Neutrophil (primary cell): ENCODE measurements around the gene AMD1.

Source experiments
- H3K27ac ChIP-seq: fragments of 200-600 bp; sonication (generic); 2 replicates; pipeline ENCODE4 v1.5.1; 2016; ENCODE audit warnings: mild to moderate bottlenecking, moderate library complexity
- H3K27me3 ChIP-seq: fragments of 200-600 bp; sonication (generic); 2 replicates; pipeline ENCODE4 v1.6.0; 2016; ENCODE audit warnings: mild to moderate bottlenecking
- H3K36me3 ChIP-seq: fragments of 200-600 bp; sonication (generic); 2 replicates; pipeline ENCODE4 v1.5.1; 2017
- H3K4me1 ChIP-seq, 2 experiments: fragments of 200-600 bp in 1 of 2; sonication (generic) in 1 of 2; 1 replicate in 1 of 2; 2 replicates in 1 of 2; pipeline versions ENCODE4 v1.5.1 to v1.6.1; 2013 to 2016; ENCODE audit warnings: low read depth in 1 of 2, low read length in 1 of 2, mild to moderate bottlenecking in 1 of 2, moderate library complexity in 1 of 2; ENCODE audit not compliant: control insufficient read depth in 1 of 2, insufficient read depth in 1 of 2
- H3K4me3 ChIP-seq, 2 experiments: fragments of 200-600 bp in 1 of 2; sonication (generic) in 1 of 2; 1 replicate in 1 of 2; 2 replicates in 1 of 2; pipeline ENCODE4 v1.5.1; 2013 to 2016; ENCODE audit warnings: low read depth in 1 of 2, low read length in 1 of 2, mild to moderate bottlenecking in 1 of 2, moderate library complexity in 1 of 2
- H3K9me3 ChIP-seq: fragments of 200-600 bp; sonication (generic); 2 replicates; pipeline ENCODE4 v1.5.1; 2016
- TF ChIP-seq, protein P1 (sequence below): fragments of 200-600 bp; sonication (generic); IDR thresholded peaks from 2 replicates; pipeline ENCODE4 v1.5.1; 2016; ENCODE audit warnings: antibody characterized with exemption

AMD1 gene

DNA sequence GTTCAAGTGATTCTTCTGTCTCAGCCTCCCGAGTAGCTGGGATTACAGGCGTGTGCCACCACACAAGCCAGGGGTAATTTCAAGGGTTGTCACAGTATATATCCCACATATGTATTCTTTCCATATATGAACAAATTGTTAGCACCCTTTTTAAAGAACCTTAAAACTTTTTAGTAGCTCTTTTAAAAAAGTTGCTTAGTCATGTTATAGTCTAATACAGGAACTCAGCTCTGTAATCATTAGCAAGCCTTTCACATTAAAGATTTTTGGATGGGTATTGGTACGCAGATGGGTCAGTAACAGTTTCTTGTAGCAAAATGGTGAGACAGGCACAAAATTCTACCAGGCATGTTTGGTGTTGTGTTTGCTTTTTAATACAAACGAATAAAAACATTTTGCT, 10.9 kb downstream of the AMD1 start:
- Histone ChIP-seq H3K4me3 (no peak overlapping the region), H3K36me3 (peaks cover 13% of the 10 kb centered on the region), H3K27ac (peak overlapping the region; percentile 58), H3K4me1 (peaks cover 40 to 67% of the 10 kb centered on the region in 2 experiments), H3K9me3 (no peaks in the 10 kb centered on the region), H3K27me3 (no peaks in the 10 kb centered on the region)
- TF ChIP-seq, protein P1, sequence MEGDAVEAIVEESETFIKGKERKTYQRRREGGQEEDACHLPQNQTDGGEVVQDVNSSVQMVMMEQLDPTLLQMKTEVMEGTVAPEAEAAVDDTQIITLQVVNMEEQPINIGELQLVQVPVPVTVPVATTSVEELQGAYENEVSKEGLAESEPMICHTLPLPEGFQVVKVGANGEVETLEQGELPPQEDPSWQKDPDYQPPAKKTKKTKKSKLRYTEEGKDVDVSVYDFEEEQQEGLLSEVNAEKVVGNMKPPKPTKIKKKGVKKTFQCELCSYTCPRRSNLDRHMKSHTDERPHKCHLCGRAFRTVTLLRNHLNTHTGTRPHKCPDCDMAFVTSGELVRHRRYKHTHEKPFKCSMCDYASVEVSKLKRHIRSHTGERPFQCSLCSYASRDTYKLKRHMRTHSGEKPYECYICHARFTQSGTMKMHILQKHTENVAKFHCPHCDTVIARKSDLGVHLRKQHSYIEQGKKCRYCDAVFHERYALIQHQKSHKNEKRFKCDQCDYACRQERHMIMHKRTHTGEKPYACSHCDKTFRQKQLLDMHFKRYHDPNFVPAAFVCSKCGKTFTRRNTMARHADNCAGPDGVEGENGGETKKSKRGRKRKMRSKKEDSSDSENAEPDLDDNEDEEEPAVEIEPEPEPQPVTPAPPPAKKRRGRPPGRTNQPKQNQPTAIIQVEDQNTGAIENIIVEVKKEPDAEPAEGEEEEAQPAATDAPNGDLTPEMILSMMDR: no peak

DNA sequence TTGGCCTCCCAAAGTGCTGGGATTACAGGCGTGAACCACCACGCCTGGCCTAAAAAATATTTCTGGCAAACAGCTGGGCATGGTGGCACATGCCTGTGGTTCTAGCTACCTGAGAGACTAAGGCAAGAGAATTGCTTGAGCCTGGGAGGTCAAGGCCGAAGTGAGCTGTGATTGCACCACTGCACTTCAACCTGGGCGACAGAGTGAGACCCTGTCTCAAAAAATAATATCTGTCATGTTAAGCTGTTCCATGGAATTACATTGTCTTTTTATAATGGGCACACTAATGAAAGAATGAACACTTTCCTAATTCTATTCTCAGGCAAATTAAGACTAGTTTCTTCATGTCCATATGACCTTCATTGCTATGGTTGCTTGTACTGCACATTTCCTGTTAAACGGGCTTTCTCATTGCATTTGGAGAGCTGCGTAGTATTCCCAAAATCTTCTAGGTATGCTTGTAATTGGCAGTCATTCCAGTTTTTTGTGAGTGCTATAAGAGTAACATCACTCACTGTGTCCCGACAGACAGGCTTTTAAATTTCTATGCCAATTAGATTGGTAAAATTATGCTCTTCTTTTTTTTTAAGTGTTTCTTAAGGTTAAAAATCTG, 12.1 kb downstream of the AMD1 start:
- H3K27me3 ChIP-seq: no peaks in the 10 kb centered on the region
- H3K36me3 ChIP-seq: peaks cover 25% of the 10 kb centered on the region
- H3K9me3 ChIP-seq: no peaks in the 10 kb centered on the region
- peaks cover 30 to 55% of the 10 kb centered on the region in 2 experiments for H3K4me1 ChIP-seq
- H3K4me3 ChIP-seq: no peak overlapping the region
- TF ChIP-seq, protein P1: no peak
- peak overlapping the region; percentile 58 for H3K27ac ChIP-seq

DNA sequence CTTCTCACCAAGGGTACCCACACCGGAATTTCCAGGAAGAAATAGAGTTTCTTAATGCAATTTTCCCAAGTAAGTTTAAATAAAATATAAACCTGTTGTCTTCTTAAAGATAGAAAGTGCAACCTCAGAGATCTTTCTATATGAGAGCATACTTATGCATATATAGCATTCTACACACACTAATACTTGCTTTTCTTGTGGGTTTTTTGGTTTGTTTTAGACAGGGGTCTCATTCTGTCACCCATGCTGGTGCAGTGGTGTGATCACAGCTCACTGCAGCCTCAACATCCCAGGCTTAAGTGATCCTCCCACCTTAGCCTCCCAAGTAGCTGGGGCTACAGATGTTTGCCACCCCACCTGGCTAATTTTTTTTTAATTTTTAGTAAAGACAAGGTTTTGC, 15.7 kb downstream of the AMD1 start:
- peaks cover 7 to 22% of the 10 kb centered on the region in 2 experiments for H3K4me1 ChIP-seq
- H3K36me3 ChIP-seq: peaks cover 61% of the 10 kb centered on the region
- no peaks in the 10 kb centered on the region for H3K9me3 ChIP-seq
- TF ChIP-seq, protein P1: no peak
- H3K4me3 ChIP-seq: no peak overlapping the region
- H3K27me3 ChIP-seq: no peaks in the 10 kb centered on the region
- H3K27ac ChIP-seq: peak overlapping the region; percentile 0

DNA sequence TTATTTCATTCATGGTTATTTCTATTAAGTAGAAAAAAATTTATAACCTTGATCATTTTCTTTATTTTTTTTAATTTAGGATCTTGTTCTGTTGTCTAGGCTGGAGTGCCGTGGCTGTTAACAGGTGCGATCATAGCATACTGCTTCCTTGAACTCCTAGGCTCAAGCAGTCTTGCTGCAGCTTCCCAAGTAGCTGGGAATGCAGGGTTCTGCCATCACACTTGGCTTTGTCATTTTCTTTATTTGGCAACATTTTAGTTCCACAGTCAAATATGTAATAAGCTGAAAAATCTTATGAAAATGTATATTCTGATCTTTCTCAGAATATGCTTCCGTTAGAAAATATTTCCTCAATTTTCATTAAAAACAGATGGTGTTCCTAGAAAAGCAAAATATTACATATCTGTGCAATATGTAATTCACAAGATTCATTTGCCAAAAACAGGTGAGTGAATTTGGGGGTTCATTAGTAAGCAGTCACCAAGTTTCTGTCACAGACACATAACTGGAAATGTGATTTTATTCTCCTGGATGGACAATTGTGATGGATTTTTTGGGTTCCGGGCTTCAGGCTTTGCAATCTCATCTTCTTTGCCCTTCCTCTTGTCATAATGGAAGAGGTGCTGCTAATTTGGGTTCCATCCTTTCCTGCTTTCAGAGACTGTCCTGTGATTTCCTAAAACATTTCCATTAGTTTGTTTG, 21.5 kb downstream of the AMD1 start:
- Histone ChIP-seq H3K36me3 (peaks cover 76% of the 10 kb centered on the region), H3K4me3 (no peak overlapping the region), H3K9me3 (no peaks in the 10 kb centered on the region), H3K27me3 (no peaks in the 10 kb centered on the region), H3K27ac (peak overlapping the region; percentile 28), H3K4me1 (no peaks in the 10 kb centered on the region)
- TF ChIP-seq, protein P1: no peak

DNA sequence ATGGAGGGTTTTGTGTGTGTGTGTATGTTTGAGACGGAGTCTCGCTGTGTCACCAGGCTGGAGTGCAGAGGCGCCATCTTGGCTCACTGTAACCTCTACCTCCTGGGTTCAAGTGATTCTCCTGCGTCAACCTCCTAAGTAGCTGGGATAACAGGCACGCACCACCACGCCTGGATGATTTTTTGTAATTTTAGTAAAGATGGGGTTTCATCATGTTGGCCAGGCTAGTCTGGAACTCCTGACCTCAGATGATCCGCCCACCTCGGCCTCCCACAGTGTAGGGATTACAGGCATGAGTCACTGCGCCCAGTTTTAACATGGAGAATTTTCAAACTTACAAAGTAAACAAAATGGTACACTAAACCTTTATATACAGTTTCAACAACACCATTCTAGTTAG, 22.8 kb downstream of the AMD1 start:
- peak overlapping the region; percentile 28 for H3K27ac ChIP-seq
- no peaks in the 10 kb centered on the region for H3K27me3 ChIP-seq
- no peak overlapping the region for H3K4me3 ChIP-seq
- peaks cover 62% of the 10 kb centered on the region for H3K36me3 ChIP-seq
- TF ChIP-seq, protein P1: no peak
- no peaks in the 10 kb centered on the region for H3K4me1 ChIP-seq
- no peaks in the 10 kb centered on the region for H3K9me3 ChIP-seq
